Measurements from ENCODE around the gene STK40. TPM values are rescaled to one million over a fixed set of nuclear protein-coding genes. Genes with fewer than 3 reads are reported as not detected.

The STK40 gene
- total RNA-seq, 1 donor from 2014 or later: 17.6 TPM

DNA sequence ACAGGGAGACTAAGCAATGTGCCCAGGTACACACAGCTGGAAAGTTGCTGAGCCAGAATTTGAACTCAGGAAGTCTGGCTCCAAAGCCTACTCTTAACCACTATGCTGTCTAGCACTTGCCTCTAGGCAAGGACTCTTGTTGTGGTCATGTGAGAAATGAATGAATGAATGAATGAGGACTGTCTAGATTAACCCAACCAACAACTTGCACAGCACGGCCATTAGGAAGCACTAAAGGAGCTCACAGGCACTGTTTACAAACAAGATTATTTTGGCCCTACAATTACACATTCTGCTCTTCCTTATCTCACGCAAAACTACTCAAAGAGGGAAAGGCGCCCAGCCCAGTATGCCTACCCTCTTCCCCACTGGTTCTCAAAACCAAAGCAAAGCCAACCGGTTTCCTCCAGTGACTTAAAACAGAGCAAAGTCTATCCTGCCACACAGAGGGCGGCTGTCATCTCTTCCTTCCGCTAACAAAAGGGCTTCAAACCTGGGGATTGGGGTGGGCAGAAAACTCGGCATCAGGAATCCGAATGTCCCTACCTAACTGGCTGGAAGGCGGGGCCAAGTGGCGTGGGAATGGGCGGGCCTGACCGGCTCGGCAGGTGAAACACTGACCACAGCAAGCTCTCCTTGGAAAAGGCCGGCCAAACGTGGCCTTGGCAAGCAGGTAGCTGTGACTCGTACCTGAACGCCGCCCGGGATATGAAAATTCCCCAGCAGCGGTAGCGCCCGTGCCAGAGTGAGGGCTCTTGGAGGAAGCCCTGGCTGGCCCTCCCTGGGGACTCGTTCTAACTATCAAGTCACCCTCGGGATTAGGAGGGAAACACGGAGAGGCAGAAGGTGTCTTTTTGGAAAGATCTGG is 948 bp downstream of the STK40 start:
- TF ChIP-seq, protein P1, sequence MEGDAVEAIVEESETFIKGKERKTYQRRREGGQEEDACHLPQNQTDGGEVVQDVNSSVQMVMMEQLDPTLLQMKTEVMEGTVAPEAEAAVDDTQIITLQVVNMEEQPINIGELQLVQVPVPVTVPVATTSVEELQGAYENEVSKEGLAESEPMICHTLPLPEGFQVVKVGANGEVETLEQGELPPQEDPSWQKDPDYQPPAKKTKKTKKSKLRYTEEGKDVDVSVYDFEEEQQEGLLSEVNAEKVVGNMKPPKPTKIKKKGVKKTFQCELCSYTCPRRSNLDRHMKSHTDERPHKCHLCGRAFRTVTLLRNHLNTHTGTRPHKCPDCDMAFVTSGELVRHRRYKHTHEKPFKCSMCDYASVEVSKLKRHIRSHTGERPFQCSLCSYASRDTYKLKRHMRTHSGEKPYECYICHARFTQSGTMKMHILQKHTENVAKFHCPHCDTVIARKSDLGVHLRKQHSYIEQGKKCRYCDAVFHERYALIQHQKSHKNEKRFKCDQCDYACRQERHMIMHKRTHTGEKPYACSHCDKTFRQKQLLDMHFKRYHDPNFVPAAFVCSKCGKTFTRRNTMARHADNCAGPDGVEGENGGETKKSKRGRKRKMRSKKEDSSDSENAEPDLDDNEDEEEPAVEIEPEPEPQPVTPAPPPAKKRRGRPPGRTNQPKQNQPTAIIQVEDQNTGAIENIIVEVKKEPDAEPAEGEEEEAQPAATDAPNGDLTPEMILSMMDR (conservative IDR thresholded peaks at IDR 0.05; ENCODE audit: low read depth, low read length): no peak
- peak overlapping the region; percentile 84 for H3K4me3 ChIP-seq (ENCODE audit: low read depth, low read length)
- DNase-seq (ENCODE audit: low read depth): no peak

DNA sequence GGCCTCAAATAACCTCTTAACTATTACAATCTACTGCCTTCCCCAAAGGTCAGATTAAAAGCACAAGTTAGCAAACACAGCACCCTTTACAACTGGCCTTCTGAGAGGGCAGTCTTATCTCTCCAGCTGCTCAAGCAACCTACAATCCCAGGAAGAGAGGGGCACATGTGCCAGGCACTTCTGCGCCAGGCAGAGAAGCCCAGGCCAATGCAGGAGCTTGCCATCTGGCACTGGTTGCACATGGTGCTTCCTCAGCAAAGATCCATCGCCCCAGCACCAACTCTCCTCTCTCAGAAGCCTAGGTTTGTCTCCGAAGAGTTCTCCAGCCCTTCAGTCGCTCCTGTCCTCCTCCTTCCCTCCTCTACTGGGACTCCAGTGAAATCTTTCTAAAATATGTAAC is 2.5 kb downstream of the STK40 start:
- no peak overlapping the region for H3K4me3 ChIP-seq (ENCODE audit: low read depth, low read length)
- TF ChIP-seq, protein P1 (conservative IDR thresholded peaks at IDR 0.05; ENCODE audit: low read depth, low read length): no peak
- no peak for DNase-seq (ENCODE audit: low read depth)

DNA sequence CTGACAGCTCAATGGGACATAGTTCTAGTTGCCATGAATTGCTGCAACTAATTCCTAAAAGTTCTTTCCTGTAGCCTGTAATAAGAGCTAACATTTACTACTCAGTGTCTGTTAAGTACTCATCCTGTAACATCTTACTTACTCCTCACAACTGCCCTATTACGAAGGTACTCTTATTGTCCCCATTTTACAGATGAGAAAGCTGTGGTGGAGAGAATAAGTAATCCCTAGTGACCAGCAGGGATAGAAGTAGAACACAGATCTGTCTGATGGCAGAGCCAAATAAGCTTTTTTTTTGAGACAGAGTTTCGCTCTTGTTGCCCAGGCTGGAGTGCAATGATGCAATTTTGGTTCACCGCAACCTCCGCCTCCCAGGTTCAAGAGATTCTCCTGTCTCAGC is 3.1 kb downstream of the STK40 start:
- DNase-seq (ENCODE audit: low read depth): no peak
- no peak overlapping the region for H3K4me3 ChIP-seq (ENCODE audit: low read depth, low read length)
- TF ChIP-seq, protein P1 (conservative IDR thresholded peaks at IDR 0.05; ENCODE audit: low read depth, low read length): no peak

DNA sequence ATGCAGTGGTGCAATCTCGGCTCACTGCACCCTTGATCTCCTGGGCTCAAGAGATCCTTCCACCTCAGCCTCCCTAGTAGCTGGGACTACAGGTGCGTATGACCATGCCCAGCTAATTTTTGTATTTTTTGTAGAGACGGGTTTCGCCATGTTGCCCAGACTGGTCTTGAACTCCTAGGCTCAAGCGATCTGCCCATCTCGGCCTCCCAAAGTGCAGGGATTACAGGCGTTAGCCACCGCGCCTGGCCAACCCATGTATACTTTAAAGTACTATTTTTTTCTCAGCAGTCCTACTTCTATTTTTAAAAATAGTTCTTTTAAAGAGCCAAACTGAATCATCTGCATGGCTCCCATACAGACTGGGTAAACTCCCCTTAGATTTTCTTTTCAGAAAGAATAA is 3.5 kb downstream of the STK40 start:
- TF ChIP-seq, protein P1 (conservative IDR thresholded peaks at IDR 0.05; ENCODE audit: low read depth, low read length): no peak
- H3K4me3 ChIP-seq (ENCODE audit: low read depth, low read length): no peak overlapping the region
- DNase-seq (ENCODE audit: low read depth): no peak

DNA sequence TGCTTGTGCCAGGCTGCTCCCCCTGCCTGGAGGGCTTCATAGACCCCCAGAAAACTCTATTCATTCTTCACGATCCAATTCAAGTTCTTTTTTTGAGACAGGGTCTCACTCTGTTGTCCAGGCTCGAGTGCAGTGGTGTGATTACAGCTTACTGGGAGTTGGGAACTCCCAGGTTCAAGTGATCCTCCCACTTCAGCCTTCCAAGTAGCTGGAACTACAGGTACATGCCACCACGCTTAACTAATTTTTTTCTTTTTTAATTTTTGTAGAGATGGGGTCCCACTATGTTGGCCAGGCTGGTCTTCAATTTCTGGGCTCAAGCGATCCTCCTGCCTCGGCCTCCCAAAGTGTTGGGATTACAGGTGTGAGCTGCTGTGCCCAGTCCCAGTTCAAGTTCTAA is 4.3 kb downstream of the STK40 start:
- TF ChIP-seq, protein P1 (conservative IDR thresholded peaks at IDR 0.05; ENCODE audit: low read depth, low read length): no peak
- no peak for DNase-seq (ENCODE audit: low read depth)
- H3K4me3 ChIP-seq (ENCODE audit: low read depth, low read length): no peak overlapping the region

DNA sequence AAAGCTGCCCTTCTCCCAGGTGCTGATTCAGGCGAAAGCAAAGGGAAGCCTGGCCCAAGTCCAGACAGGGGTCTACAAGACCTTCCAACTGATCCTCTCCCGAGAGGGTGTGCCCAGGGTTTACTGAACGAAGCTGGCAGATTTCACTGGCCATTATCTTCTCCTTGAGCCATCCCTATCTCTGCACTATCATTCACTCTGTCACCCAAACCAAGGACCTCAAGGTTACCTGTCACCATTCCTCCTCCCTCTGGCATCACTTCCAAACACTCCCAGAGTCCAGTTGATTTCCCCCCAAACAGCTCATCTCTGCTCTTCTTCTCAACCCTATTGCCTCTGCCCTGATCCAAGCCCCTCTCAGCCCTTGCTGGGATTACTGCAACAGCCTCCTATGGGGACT is 4.9 kb downstream of the STK40 start:
- TF ChIP-seq, protein P1 (conservative IDR thresholded peaks at IDR 0.05; ENCODE audit: low read depth, low read length): no peak
- no peak for DNase-seq (ENCODE audit: low read depth)
- H3K4me3 ChIP-seq (ENCODE audit: low read depth, low read length): no peak overlapping the region

DNA sequence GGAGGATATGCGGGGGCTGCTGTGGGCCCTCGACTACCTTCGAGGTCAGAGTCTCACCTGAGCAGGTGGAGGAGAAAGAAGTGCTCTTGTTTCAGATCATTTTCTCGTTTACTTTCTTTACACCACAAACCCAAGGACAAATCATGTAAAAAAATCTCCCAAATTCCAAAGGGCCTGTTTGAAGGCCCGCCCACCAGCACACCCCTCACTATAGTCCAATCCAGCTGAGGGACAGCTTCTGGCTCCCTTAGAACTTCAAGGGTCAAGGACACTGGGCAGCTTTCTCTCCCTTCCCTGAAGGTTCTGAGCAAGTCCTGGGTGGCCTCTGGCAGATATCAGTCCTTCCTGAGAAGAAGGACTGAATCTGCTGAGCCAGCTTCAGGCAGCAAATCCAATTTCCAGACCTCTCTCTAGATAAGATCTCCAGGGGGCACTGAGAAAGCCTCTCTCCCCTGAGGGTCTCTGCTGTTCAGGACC is 5.5 kb downstream of the STK40 start:
- DNase-seq (ENCODE audit: low read depth): no peak
- H3K4me3 ChIP-seq (ENCODE audit: low read depth, low read length): no peak overlapping the region
- TF ChIP-seq, protein P1 (conservative IDR thresholded peaks at IDR 0.05; ENCODE audit: low read depth, low read length): no peak

All from epithelial cell of proximal tubule (primary cell).